Measurements from ENCODE around the gene CNMD. TPM values are rescaled to one million over a fixed set of nuclear protein-coding genes. Genes with fewer than 3 reads are reported as not detected.

Gene CNMD
- total RNA-seq, 2 experiments from 2014 or later: not detected

GRCh38 chr13:52760077-52760476 lies 20.5 kb upstream of the CNMD start:
- TF ChIP-seq, protein P1, sequence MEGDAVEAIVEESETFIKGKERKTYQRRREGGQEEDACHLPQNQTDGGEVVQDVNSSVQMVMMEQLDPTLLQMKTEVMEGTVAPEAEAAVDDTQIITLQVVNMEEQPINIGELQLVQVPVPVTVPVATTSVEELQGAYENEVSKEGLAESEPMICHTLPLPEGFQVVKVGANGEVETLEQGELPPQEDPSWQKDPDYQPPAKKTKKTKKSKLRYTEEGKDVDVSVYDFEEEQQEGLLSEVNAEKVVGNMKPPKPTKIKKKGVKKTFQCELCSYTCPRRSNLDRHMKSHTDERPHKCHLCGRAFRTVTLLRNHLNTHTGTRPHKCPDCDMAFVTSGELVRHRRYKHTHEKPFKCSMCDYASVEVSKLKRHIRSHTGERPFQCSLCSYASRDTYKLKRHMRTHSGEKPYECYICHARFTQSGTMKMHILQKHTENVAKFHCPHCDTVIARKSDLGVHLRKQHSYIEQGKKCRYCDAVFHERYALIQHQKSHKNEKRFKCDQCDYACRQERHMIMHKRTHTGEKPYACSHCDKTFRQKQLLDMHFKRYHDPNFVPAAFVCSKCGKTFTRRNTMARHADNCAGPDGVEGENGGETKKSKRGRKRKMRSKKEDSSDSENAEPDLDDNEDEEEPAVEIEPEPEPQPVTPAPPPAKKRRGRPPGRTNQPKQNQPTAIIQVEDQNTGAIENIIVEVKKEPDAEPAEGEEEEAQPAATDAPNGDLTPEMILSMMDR (IDR thresholded peaks at IDR 0.05): no peak
- Mint-ChIP-seq H3K4me3 (no peak overlapping the region), H3K36me3 (ENCODE audit: low read depth) (no peaks in the 10 kb centered on the region), H3K27me3 (peaks cover 10% of the 10 kb centered on the region), H3K9me3 (no peaks in the 10 kb centered on the region), H3K27ac (no peak overlapping the region), H3K4me1 (ENCODE audit: low read depth) (no peaks in the 10 kb centered on the region)
- CTCF ChIA-PET: interaction anchor here (1.0 kb wide), 1 partner anchor 37 kb away, joined by 3 read pairs; no protein-coding TSS in a partner anchor
- POLR2A ChIA-PET: no interaction called here
- intact Hi-C loops (cut with micrococcal nuclease): no loop called here
- no peak for ATAC-seq
- no peak for DNase-seq

DNA sequence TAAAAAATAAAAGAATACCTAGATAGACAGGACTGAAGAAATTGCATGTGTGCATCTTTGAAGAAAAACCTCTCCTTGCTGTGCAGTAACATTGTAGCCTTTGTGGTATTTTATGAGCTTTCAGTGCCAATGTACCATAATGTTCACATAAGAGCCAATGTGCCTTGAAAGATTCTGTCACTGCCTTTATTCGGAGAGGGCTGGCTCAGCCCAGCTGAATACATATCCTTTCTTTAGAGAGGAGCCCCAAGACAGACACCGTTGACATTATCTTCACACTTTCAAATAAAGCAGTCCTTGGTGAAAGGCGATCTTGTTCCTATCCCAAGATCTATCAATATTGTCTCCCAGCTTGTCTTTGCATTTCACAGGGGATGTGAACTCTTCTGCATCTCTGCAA lies 18.5 kb upstream of the CNMD start:
- no peak for ATAC-seq
- DNase-seq: no peak
- POLR2A ChIA-PET: no interaction called here
- CTCF ChIA-PET: no interaction called here
- Mint-ChIP-seq H3K36me3 (ENCODE audit: low read depth) (no peaks in the 10 kb centered on the region), H3K27me3 (peaks cover 10% of the 10 kb centered on the region), H3K4me1 (ENCODE audit: low read depth) (no peaks in the 10 kb centered on the region), H3K27ac (no peak overlapping the region), H3K9me3 (no peaks in the 10 kb centered on the region), H3K4me3 (no peak overlapping the region)
- TF ChIP-seq, protein P1 (IDR thresholded peaks at IDR 0.05): no peak
- intact Hi-C loops (cut with micrococcal nuclease): no loop called here

DNA sequence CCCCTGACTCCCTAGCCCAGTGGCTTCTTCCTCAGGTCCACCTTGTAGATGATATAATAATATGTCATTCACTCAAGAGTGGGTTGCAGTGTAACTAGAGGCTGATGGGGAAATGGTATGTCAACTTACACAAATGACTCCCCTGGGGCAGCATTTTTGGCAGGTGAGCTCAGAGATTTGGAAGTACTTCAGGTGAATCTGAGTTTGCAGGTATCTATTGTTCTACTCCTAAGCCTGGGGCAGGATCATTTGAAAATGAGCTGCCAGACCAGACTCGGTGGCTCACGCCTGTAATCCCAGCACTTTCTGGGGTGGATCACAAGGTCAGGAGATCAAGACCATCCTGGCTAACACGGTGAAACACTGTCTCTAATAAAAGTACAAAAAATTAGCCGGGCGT lies 11.6 kb upstream of the CNMD start:
- intact Hi-C loops (cut with micrococcal nuclease): no loop called here
- H3K27ac Mint-ChIP-seq: no peak overlapping the region
- H3K9me3 Mint-ChIP-seq: no peaks in the 10 kb centered on the region
- POLR2A ChIA-PET: interaction anchor here (0.6 kb wide), 1 partner anchor 320 kb away, joined by 3 read pairs; no protein-coding TSS in a partner anchor
- peaks cover 9% of the 10 kb centered on the region for H3K27me3 Mint-ChIP-seq
- CTCF ChIA-PET: interaction anchor here (2.1 kb wide), 1 partner anchor 13 kb away, joined by 9 read pairs; no protein-coding TSS in a partner anchor
- H3K36me3 Mint-ChIP-seq (ENCODE audit: low read depth): no peaks in the 10 kb centered on the region
- TF ChIP-seq, protein P1 (IDR thresholded peaks at IDR 0.05): no peak
- H3K4me3 Mint-ChIP-seq: no peak overlapping the region
- no peak for DNase-seq
- H3K4me1 Mint-ChIP-seq (ENCODE audit: low read depth): no peaks in the 10 kb centered on the region
- no peak for ATAC-seq

DNA sequence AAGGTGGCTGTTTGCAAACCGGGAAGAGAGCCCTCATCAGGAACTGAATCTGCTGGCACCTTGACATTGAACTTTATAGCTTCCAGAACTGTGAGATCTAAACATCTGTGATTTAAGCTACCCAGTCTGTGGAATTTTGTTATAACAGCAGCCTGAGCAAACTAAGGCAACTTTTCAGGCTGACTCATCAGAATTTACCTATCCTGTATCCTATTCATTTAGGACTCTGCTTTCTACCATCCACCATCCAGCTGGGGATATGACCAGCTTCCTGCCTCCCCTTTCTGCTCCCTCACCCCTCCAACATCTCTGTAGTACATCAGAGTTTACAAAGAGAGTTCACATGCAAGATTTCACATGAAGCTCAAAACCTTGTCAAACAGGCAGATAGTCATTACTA lies 11.1 kb upstream of the CNMD start:
- DNase-seq: no peak
- TF ChIP-seq, protein P1 (IDR thresholded peaks at IDR 0.05): no peak
- no peak overlapping the region for H3K4me3 Mint-ChIP-seq
- CTCF ChIA-PET: interaction anchor here (2.1 kb wide), 1 partner anchor 13 kb away, joined by 9 read pairs; no protein-coding TSS in a partner anchor
- intact Hi-C loops (cut with micrococcal nuclease): no loop called here
- H3K4me1 Mint-ChIP-seq (ENCODE audit: low read depth): no peaks in the 10 kb centered on the region
- H3K27ac Mint-ChIP-seq: no peak overlapping the region
- H3K27me3 Mint-ChIP-seq: peaks cover 9% of the 10 kb centered on the region
- POLR2A ChIA-PET: interaction anchor here (0.6 kb wide), 1 partner anchor 321 kb away, joined by 3 read pairs; no protein-coding TSS in a partner anchor
- no peak for ATAC-seq
- H3K36me3 Mint-ChIP-seq (ENCODE audit: low read depth): no peaks in the 10 kb centered on the region
- H3K9me3 Mint-ChIP-seq: no peaks in the 10 kb centered on the region

DNA sequence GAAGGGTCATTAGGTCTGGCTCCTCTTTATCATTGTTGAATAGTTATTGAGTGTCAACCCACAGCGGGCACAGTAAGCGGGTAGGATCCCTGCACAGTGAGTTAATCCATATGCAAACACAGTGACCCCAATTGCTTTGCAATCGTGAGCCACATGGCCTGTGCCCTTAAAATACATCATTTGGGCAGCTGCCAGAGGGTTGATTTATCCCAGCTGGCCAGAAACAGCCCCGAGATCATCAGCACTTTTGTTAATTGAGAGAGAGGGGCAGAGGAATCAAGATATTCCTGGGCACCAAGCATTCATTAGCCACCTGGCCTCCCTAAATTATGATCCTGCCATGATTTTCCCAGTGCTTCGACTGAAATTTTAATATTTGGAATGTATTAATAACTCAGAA lies 9.8 kb upstream of the CNMD start:
- ATAC-seq: no peak
- Mint-ChIP-seq H3K9me3 (no peaks in the 10 kb centered on the region), H3K27me3 (peaks cover 17% of the 10 kb centered on the region), H3K4me3 (no peak overlapping the region), H3K27ac (no peak overlapping the region), H3K4me1 (ENCODE audit: low read depth) (no peaks in the 10 kb centered on the region), H3K36me3 (ENCODE audit: low read depth) (no peaks in the 10 kb centered on the region)
- no peak for DNase-seq
- intact Hi-C loops (cut with micrococcal nuclease): no loop called here
- ChIA-PET CTCF (no interaction called here), POLR2A (no interaction called here)
- TF ChIP-seq, protein P1 (IDR thresholded peaks at IDR 0.05): no peak
